Activated CD4-positive, CD25-positive, alpha-beta regulatory T cell treated with anti-CD3 and anti-CD28 coated beads, Interleukin-2, amount 50 U/mL, for 16 hours (primary cell): ENCODE results near the gene CAMK2D.
A peak's percentile ranks its signal among the peaks of the same experiment; 100 is the strongest.

ENCODE experiments used
- DNase-seq: peaks from one replicate; pipeline ENCODE4 v3.0.0-alpha.2; 2020; ENCODE audit warnings: low read depth, low spot score

CAMK2D gene

DNA sequence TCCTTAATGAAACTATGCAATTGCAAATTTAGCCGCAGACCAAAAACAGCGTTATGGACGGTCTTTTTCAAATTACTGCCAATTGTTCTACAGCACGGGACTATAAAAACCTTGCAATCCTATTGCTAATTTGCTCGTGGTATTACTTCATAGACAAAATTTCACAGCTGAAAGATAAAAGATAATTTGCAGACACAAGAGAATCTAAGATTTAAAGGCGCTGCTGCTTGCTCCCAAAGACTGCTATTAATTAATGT, 1.4 kb upstream of the CAMK2D start:
- DNase-seq, result no peak

DNA sequence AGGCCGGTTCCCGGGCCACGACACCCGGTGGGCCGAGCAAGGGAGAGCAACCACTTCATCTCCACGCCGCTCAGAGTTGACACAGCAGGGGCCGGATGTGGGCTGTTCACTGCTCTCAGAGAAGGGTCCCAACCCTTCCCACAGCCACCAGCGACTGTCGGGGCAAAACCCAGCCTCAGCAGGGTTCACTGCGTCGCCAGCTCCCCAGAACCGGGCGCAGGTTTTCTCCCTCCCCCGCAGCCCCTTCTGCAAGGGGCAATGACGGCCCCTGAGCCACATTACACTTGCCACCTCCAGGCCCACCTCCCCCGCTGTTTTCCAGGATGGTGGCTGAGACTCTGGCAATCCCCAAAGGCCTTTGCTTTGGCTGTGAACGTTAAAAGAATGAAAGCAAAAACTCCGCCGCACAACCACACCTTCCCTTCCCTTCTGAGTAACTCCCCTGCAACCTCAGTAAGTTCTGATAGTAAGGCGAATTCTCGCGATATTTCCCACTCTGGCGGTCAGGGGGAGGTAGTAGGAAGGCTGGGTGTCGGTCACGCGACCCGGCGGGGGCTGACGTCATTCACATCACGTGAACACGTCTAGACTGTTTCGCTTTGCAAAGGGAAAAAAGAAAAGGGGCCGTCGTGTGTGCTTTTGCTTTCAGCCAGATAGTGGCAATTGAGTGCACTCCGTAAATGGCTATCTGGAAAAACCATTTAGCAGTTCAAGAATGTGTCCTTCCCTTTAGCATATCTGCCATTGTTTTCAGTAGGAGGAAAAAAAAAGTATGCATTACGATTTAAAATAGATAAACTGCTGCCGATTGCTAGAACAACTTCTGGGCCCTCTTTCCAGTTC, 869 bp upstream of the CAMK2D start:
- DNase-seq, result peak; percentile 97

DNA sequence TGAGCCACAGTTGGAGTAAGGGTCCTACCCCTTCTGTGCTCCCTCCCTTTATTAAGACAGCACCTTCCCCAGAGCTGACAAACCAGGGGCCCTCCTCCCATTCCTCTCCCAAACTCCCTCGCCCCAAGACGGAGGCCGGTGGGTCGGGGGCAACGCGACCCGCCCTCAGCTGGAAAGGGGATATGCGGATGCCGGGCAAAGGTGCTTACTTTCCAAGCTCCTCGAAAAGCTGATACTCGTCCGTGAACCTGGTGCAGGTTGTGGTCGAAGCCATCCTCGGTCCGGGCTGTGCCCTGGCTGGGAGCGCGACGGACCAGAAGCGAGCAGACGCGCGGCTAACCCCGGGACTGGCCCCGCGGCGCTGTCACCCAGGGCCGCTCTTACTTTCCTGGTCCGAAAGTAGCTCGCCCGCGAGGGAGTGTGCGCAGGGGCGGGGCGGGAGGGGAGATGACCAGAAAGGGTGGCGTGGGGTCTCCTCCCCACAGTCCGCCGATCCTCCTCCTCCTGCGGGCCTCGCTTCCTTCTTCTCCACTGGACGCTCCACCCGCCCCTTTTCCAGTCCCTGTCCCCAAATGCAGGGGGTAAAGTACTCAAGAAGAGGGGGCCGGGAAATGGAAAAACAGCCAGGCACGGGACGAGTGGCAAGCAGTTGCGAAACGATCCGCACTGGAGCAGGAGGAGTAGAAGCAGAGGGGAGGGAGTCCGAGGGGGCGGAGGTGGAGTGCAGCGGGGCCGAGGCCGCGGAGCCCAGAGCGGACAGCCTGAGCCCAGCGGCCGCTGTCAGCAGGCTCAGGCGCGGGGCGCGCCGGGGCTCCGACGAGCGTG, 531 bp downstream of the CAMK2D start:
- DNase-seq, result no peak

DNA sequence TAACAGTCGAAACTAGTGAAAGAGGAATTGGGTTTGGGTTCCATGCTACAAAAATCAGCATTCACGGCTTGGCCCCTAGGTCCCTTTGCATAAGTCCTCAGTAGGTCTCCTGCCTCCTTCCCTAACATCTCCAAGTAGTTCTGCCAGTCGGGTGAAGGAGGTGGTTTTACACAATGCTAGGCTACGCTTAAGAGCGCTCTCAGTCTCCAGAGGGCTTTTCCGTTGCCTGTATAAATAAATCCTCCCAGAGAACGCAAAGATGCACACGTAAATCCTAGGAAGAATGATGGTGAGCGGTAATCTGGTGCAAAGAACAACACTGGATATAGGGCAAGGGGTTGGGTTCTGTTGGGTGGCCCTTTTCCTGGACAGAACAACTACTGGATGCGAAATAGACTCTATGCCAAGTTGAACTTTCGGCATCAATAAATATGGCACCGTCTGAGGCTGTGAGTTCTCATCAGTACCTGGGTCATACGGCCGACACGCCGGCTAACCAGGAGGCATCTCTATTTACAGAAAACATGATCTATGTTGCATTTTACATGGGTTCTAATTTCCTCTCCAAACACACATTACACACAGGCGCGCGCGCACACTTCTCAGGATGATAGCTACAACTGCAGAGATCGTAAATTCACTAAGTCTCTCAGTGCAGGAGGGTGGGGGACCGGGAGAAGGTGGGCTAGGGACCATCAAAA, 1.3 kb downstream of the CAMK2D start:
- DNase-seq, result no peak

DNA sequence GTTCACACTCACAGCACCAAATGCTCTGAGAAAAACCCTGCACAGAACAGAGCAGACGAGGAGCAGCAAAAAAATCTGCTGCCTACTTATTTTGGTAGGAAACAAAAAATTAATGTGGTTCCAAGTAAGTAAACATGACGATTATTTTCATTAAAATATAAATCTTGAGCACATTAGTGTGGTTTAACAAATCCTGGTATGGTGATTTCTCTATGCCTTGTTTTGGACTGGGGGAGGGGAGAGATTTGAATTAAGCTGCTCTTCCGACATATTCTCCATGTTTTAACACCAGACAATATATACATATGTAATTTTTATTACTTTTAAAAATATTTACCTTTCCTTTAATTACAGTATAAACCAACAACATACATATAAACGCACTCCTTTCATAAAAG, 1.8 kb downstream of the CAMK2D start:
- no peak for DNase-seq

DNA sequence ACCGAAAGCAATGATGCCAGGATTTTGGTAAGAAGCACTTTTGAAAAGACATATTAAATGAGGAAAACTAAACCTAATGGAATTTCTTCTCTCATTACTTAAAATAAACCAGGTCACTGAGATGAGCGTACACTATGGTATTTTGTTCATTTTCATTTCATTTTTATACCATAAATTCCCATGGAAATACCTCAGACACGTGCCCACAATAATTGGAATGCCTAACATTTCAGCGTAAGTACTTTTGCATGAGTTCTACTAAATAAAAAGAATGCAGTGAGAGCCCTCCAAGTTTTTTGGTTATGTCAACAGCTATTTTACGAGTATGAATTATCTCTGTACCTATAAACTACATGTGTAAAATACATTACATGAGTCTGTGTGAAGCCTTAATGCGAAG, 3.2 kb downstream of the CAMK2D start:
- no peak for DNase-seq

DNA sequence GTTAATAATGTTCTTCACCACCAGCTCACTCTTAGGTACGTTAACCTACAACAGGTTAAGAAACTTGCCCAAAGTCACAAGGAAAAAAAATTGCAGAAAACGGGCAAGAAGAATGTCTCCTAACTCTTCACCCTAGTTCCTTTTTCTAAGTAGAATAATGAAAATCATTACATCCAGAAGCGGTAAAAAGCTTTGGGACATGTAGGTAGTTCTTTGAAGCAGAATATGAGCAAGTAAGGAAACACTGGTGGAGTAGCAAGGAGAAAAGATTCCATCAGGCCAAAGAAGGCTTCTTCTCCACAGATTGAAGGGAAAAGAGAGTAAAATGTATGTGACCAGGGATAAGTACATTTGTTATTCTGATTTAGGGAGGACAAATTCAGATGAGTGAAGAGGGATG, 4.1 kb downstream of the CAMK2D start:
- no peak for DNase-seq

DNA sequence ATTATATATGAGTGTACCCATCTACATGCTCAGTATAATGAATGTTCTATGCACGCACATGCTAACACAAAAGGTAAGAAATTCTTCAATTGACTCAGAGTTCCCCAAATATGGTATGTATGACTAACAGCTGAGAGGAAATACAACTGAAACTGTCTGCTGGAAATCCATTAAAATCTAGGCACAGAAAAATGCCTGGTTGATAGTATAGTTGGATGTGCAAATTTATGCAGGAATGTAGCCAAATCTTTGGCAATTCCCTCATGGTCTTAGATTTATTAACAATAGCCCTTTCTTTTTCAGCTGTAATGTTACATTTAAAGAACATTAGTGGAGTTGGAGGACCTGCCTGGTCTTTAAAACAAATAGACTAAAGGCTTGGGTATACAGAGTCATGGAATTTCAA, 5.5 kb downstream of the CAMK2D start:
- DNase-seq, result no peak

DNA sequence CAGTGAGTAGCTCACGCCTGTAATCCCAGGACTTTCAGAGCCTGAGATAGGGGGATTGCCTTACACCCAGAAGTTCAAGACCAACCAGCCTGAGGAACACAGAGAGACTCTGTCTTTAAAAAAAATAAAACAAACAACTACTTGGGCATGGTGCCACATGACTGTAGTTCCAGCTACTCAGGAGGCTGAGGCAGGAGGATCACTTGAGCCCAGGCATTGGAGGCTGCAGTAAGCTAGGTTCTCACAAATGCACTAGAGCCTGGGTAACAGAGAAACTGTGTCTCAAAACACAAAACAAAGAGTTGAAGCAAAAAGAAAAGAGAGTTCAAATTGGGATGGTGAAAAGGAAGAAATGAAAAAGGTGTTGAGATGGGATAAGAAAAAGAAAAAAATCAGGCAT, 10.8 kb downstream of the CAMK2D start:
- no peak for DNase-seq

DNA sequence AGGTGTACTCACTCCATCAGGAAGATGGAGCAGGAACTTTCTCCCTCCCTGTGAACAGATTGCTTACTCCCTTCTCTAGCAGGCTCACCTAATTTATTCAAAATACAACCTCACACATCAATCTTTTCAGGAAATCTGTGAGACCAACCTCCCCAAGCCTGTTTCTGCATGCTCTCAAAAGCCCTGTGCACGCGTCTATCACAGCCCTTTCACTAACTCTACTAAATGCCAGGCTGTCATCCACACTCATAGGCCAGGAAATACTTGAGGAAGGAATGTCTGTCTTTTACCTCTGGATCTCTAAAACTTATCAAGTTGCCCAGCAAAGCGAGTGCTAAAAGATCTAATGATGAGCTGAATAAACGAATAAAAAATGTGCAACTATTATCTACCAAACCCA, 11.2 kb downstream of the CAMK2D start:
- no peak for DNase-seq

DNA sequence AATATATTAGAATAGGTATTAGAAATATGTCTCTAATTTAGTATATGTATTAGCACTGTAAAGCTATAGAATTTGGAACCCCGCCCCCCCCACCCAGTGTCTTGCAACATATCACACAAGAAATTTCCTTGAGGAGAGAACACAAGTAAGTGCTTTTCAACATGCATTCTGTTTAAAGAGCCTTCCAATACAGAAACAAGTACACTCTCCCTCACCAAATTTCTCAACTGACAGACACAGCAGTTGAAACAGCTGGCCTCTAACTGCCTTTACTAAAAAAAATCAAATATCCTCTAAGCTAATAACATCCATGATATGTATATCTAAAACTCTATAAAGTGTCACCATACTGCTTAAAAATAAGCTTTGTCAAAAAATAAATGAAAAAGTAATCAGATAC, 12.4 kb downstream of the CAMK2D start:
- no peak for DNase-seq

DNA sequence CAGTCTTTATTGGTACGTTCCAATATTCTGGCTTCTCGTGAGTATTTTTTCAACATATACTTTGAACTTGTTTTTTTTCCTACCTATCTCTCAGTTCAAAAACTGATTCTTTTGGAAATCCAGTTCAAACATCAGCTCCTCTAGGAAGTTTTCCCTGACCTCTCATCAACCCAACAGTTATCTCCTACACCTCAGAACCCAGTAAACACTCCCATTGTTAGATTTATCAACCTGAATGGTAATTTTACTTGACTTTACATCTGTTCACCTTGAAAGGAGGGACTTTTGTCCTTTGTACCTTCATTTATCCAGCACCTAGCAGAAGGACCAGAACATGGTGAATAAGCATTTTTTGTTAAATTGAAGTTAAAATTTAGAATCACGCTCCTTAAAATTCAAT, 13.6 kb downstream of the CAMK2D start:
- no peak for DNase-seq

DNA sequence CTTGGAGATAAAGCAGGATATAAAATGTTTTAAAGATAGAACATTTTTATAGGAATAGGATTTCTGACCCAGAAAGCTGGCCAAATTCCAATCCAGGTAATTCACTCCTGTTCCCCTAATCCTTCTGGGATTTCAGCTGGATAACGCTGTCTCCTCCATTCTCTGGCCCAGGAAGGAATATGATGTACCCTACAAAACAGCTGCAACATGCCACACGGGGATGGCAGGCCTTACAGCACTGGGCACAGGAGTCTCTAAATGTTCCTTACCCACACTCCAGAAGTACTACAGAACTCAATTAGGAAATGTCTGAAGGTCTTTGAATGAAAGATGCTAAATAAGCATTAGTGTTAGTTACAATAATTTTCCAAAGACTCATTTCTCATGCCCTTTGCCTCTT, 15.8 kb downstream of the CAMK2D start:
- no peak for DNase-seq

DNA sequence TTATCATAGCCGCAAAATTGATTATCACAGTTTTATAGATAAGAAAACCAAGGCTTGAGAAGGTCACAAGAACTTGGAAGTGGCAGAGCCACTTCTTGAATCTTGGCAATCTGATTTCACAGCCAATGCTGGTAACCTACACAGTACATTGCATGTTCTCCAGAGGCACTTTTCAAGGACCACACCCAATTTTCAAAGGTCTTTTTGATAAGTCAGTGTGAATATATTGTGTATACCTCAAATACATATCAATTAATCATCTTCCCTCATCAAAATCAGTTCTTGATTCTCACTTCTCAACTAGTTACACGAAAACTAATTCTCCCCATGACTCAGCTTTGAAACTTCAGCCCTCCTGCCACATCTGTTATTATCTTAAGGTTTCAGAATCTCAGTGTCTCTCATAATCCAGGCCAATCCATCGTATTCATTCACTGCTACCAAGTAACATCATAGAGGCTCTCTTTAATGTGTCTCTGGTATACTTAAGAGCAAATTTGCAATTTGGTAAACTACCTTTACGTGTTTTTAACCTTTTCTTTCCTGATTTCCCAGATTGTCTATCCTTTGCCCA, 16.8 kb downstream of the CAMK2D start:
- no peak for DNase-seq

DNA sequence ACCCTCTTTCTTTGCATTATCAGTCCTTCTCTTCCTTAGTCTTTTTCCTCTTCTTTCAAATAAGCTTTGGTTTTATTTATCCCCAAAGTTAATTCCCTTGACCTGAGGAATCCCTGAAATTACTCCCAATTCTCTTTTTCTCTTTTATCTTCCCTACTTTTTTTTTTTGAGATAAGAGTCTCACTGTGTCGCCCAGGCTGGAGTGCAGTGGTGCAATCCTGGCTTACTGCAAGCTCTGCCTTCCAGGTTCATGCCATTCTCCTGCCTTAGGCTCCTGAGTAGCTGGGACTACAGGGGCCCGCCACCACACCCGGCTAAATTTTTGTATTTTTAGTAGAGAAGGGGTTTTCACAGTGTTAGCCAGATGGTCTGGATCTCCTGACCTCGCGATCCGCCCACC, 17.8 kb downstream of the CAMK2D start:
- no peak for DNase-seq

DNA sequence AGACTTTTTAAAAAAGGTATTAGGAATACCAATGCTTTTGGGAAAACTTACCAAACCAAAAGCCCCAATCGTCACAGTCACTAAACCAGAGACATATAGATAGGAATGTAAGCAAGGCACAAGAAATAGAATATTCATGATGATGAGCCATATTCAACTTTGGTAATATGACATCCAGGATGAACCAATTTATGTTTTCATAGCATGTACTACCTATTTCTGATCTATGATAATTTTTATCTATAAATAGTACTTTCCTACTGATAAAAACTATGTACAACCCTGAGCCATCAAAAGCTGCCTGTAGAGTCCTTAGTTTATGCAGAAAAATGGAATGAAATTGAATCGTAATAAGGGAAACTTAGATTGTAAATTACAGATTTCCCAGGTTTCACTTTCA, 18.9 kb downstream of the CAMK2D start:
- DNase-seq, result no peak

DNA sequence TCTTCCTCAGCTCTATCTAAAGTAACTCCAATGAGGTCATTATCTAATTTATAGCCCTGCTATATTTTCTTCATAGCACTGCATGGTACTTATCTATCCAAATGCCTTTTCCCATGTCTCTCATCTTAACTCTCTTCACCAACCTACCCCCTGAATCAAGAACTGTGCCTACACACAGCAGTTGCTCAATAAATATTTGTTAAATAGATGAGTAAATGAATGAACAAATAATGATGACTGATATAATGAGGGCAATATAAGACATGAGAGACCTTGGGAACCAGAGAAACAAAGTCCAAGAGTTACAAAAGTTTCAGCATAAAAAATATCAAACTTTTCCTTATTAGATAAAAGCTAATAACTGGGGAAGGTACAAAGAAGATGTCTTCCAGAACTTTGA, 19.6 kb downstream of the CAMK2D start:
- DNase-seq, result no peak

DNA sequence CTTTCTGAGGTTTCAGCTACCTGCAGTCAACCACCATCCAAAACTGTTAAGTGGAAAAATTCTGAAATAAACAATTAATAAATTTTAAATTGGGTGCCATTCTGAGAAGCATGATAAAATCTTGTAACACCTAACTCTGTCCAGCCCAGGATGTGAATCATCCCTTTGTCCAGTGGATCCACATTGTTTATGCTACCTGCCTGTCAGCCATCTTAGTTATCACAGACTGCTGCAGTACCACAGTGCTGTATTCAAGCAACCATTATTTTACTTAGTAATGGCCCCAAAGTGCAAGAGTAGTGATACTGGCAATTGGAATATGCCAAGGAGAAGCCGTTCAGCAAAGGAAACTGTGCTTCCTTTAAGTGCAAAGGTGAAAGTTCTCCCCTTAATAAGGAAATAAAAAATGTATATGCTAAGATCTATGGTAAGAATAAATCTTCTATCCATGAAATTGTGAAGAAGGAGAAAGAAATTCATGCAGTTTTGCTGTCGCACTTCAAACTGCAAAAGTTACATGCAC, 20.6 kb downstream of the CAMK2D start:
- no peak for DNase-seq

DNA sequence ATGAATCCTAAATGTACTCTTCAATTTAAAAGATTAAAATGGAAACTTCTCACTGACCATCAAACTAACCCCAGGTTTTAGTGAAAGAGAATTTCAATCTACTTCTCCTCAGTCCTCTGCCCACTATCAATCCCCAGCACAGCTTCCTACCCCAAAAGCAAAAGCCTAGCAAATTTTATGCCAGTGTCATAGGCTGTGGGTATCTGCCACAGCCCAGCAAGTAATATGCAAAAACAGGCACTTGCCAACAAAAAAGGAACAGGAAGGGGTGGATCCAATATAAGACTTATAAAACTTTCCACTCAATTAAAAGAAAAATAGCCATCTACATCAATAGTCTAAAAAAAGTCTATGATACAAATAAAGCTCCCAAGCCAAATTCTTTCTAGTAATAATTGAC, 22.3 kb downstream of the CAMK2D start:
- DNase-seq, result no peak

DNA sequence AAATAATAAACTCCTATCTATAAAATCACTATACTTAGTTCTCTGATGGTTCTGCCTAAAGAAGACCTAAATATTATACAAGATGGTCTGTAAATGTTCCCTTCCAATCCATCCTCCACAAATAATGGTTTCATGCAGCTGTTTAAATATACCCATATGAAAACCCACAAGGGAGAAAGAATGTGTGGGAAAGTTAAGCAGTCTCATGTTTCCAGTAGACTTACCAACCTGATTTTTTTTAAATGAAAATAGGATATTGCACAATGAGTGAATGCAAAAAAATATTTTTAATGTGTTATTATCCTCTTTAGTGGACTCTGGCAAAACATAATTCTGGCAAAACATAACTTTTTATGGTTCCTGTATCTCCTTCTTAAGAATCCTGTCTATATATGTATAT, 23.3 kb downstream of the CAMK2D start:
- DNase-seq, result no peak

DNA sequence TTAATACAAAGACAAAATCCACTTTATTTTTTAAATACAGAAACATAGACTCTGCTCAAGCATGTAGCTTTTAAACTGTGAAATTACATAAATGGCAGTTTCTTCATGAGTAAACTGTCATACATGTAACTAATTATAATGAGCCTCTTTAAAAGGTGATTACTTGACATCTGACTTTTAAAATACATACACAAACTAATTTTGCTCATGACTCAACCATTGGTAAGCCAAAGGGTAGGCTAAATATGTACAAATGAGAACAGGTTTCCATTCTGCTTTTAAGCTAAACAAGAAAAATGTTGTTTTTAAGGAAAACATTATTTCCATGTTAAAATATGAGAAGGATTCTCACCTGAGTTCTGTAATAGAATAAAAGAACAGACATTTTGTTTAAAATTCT, 27.9 kb downstream of the CAMK2D start:
- no peak for DNase-seq

DNA sequence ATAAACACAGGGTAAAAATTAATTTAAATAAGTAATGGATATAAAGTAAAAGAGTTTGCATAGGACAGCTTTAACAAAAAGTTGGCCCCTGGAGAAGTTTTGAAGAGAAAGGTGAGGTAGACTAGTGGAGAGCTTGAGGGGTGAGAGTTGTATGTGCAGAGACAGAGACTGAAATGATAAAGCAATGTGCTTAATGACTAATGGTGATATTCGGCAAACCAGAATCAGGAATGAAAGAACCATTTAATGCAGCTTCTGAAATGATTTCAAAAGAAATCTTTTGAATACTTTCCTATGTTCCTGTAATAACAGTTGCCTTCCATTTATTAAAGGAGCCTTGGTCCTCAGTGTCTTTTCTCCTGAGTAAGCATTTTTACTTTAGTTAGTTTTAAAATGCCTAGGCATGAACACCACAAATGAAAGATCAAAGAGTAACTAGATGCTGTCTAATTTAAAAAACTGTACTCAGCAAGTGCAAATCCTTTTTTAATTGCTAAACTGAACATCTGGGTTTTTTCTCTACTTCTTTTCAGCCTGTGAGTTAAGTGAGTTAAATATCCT, 28.5 kb downstream of the CAMK2D start:
- no peak for DNase-seq
